Skeletal muscle cell (primary cell): Measurements from ENCODE around the gene RPS28.
"Not testable (repeated sequence)": the region's sequence is repeated elsewhere in the genome, so short reads cannot be mapped to it uniquely, and the experiment has no call there.

Experiments used
- DNase-seq: peaks from one replicate; pipeline ENCODE4 v3.0.0-alpha.2; 2010; ENCODE audit warnings: low read depth
- H3K4me3 ChIP-seq: 2 replicates; pipeline ENCODE4 v1.5.1; 2011; ENCODE audit warnings: low read depth, mild to moderate bottlenecking, control low read depth, low read length, moderate library complexity

Gene RPS28

DNA sequence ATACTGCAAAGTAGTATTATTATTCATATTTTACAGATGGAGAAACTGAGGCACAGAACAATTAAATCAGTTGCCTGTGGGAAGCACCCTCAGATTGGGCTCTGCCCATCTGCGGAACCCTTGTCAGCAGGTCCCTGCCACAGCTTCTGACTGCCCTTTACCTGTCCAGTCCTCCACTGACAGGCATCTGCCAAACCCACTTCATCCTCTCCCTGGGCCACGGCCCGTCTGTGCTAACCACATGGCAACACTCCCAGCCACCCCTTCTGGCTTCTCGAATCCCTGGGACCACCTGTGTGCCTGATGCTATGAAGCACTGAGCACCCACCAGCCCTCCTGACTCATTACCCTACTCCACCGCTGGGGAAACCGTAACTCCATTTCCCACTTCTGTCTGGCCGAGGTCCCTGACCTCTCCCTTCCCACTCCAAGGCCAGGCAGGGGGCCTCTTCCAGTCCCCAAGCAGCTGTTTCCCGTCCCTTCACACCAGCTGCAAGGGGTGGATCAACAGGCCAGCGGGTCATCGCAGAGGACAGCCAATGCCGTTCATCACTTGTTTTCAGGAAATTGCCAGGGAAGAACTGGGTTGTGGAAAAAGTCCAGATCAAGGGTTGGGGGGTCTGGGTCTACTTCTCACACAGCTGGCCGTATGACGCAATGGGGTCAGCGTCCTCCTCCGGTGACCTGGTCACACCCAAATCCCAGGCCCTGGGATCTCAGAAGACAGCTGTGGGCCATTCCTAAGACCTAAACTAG, 19.2 kb downstream of the RPS28 start:
- DNase-seq: no peak
- no peak overlapping the region for H3K4me3 ChIP-seq

DNA sequence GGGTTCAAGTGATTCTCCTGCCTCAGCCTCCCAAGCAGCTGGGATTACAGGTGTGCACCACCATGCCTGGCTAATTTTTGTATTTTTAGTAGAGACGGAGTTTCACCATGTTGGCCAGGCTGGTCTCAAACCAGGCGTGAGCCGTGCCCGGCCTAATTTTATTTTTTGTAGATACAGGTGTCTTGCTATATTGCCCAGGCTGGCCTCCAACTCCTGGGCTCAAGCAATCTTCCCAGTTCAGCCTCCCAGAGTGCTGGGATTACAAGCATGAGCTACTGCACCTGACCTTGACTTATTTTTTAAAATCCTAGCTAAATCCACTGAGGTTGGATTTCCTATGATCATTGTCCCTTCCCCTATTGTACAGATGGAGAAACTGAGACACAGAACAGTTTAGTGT, 20.2 kb downstream of the RPS28 start:
- H3K4me3 ChIP-seq, DNase-seq: not testable (repeated sequence)

DNA sequence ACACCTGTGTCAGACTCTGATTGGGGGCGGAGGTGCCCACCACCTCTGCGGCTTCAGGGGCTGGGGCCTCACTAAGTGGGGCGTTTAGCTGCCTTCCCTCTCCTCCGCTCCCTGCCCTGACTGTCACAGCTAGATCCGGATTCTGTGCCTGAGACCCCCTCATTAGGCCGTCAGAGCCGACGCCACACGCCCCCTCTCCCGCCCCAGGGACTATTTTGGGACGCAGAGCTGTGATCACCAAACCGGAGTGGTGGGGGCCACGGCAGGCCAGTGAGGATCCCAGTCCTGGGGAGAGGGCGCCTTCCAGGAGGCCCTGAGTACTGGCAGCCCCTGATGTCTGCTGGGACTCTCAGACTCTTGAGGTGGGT, 21.0 kb downstream of the RPS28 start:
- no peak overlapping the region for H3K4me3 ChIP-seq
- no peak for DNase-seq

DNA sequence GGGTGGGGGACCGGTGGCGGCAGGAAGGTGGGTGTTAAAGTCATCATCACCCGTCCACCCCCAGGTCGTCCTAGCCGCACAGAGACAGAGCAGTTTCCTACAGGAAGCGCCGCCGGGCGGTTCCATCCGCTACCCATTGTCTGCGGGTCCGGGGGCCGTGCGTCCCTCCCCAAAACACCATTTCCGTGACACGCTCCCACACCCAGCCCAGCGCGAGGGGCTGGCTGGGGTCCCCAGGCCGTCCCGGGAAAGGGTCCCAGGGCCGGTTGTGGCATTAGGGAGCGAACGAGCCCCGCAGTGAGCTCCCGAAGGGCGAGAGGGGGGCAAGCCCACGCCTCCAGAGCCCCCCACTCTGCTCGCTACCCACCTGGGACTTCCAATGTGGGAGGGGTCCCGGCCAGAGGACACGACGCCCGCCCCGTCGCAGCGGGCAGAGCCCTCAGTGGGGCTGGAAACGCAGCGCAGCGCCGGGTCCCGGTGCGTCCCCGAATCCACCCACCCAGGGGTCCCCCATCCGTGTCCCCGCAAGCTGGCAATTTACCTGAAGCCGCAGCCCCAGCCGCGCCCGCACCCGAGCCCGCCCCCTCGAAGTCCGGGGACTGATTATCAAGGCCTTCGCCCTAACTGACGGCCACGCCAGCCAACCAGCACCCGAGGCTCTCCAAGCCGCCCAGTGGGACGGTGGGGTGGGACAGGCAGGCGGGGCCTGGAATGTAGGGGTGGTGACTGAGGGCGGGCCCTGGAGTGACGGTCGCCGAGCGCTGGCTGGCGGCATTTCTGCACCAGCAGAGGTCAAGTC, 21.6 kb downstream of the RPS28 start, which contains the start of gene KANK3:
Gene KANK3 (minus strand): TSS at position 579 of the 799 bp plus-strand sequence. CDS start 5,434 bp downstream, outside the sequence.
- DNase-seq: peak; percentile 83
- peak within 1 kb of the TSS; percentile 47 for H3K4me3 ChIP-seq

DNA sequence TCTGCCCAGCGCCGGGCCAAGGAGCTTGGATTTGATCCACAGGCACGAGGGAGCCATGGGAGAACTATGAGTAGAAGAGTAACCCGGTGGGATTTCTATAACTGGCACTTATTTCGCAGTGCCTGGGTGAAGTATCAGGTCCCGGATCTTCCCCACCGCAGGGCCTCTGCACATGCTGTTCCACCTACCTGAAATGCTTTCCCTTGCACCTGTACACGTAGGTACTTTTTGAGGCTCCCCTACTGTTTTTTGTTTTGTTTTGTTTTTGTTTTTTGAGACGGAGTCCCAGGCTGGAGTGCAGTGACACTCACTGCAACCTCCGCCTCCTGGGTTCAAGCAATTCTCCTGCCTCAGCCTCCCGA, 22.2 kb downstream of the RPS28 start:
- DNase-seq: no peak
- H3K4me3 ChIP-seq: peak overlapping the region; percentile 47

DNA sequence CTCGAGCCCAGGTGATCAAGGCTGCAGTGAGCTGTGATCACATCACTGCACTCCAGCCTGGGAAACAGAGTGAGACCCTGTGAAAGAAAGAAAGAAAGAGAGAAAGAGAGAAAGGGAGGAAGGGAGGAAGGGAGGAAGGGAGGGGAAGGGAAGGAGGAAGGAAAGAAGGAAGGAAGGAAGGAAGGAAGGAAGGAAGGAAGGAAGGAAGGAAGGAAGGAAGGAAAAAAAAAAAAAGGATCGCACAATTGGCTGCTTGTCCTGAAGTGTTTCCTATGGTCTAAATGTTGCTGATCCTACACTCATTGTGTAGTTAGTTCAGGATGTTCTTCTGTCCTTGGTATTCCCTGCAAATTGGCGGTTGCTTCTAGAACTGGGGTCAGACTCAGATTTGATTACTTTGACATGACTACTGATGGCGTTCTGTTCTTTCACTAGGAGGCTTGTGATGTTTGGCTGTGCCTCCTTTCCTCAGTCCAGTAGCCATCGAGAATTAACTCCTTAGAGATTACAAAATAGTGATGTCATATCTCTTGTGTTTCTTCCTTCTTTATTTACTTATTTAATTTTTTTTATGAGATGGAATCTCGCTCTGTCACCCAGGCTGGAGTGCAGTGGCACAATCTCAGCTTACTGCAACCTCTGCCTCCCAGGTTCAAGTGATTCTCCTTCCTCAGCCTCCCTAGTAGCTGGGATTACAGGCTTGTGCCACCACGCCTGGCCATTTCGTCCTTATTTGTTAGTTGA, 28.5 kb downstream of the RPS28 start:
- H3K4me3 ChIP-seq: not testable (repeated sequence)

DNA sequence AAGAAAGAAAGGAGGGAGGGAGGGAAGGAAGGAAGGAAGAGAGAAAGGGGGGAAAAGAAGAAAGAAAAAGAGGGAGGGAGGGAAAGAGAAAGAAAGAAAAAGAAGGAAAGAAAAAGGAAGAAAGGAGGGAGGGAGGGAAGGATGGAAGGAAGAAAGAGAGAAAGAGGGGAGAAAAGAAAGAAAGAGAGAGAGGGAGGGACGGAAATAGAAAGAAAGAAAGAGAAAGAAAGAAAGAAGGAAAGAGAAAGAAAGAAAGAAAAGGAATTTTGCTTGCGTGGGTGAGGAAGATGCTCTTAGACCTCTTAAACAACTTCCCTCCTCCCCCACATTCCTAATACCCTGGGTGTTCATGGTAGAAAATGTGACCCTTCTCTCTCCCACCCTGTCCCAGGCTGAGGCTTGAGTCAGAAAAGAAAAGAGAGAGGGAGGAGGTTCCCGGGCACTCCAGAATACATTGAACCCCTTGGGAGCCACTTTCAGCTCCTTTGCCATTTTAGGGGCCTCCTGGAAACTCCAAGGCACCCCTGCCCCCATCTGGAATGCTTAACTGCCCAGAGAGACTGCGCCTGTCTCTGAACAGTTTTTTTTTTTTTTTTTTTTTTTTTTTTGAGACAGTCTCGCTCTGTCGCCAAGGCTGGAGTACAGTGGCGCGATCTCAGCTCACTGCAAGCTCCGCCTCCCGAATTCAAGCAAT, 31.0 kb downstream of the RPS28 start:
- H3K4me3 ChIP-seq: peak overlapping the region; percentile 11
- DNase-seq: no peak

More for the DNA sequence above, 28.5 kb downstream of the RPS28 start:
- DNase-seq: not testable (repeated sequence)

DNA sequence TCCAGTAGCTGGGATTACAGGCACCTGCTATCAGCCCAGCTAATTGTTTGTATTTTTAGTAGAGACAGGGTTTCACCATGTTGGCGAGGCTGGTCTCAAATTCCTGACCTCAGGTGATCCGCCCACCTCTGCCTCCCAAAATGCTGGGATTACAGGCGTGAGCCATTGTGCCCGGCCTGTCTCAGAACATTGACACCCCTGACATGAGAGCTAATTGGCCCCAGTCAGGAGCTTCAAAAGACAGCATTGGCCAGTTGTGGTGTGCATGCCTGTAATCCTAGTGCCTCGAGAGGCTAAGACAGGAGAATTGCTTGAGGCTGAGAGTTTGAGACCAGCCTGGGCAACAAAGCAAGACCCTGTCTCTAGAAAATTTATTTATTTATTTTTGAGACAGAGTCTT, 31.5 kb downstream of the RPS28 start:
- DNase-seq, H3K4me3 ChIP-seq: not testable (repeated sequence)

DNA sequence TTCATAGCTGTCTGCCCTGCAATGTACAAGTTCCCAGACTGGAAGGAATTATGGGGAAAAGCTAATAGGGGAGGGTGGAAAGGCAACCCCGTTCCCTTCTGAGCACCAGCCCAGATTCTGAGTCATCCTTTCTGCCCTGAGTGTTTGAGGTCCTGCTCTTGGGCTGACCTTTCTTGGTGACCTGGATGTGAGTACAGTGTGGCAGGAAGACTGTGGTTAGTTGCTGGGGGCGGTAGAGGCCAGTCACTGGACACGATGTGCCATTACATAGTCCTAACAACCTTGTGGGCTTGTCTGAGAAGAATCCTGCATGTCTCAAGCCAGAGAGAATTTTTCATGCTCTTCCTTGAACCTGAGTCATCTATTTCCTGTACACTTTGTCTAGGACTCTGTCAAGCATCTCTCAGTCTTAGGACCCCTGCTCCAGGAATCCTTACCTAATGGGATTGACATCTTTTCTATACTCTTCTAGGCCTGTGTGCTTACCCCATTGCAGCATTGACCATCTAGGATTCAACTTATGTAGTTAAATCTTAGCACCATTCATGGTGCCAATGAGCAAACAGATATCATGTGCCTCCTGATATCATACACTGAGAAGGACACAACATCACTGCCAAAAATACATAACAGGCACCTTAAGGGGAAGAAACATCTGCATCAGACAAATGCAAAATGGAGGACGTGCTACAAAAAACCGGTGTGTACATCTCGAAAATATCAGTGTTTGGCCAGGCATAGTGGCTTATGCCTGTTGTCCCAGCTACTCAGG, 34.5 kb downstream of the RPS28 start:
- no peak overlapping the region for H3K4me3 ChIP-seq
- DNase-seq: peak; percentile 98

DNA sequence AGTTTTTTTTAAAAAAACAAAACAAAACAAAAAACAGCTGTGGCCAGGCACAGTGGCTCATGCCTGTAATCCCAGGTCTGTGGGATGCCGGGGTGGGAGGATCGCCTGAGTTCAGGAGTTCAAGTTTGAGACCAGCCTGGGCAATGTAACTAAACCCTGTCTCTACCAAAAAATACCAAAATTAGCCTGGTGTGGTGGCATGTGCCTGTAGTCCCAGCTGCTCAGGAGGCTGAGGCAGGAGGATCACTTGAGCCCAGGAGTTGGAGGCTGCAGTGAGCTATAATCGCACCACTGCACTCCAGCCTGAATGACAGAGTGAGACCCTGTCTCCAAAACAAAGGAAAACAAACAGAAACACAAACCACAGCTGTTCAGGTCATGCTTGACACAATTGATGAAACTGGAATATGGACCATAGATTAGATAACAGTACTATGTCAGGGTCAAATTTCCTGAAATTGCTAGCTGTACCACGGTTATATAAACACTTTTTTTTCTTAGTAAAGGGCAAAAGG, 35.8 kb downstream of the RPS28 start:
- no peak overlapping the region for H3K4me3 ChIP-seq
- DNase-seq: no peak

DNA sequence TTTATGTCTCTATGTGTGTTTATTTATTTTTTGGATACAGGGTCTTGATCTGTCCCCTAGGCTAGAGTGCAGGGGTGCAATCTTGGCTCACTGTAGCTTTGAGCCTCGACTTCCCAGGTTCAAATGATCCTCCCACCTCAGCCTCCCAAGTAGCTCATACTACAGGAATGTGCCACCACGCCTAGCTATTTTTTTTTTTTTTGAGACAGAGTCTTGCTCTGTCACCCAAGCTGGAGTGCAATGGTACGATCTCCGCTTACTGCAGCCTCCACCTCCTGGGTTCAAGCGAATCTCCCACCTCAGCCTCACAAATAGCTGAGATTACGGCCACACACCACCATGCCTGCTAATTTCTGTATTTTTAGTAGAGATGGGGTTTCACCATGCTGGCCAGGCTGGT, 37.7 kb downstream of the RPS28 start:
- DNase-seq: no peak
- H3K4me3 ChIP-seq: no peak overlapping the region

DNA sequence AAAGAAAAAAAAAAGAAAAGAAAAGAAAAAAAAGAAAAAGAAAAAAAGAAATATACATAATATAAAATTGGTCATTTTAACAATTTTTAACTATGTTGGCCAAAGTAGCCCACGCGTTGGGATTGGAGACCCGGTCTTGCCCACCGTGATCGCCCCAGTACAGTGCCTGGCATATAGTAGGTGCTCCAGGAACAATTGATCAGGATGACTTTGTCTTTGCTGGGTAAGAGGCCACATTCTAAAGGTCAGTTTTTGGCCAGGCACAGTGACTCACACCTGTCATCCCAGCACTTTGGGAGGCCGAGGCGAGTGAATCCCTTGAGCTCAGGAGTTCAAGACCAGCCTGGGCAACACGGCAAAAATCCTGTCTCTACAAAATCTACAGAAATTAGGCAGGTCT, 38.9 kb downstream of the RPS28 start:
- no peak overlapping the region for H3K4me3 ChIP-seq
- no peak for DNase-seq

DNA sequence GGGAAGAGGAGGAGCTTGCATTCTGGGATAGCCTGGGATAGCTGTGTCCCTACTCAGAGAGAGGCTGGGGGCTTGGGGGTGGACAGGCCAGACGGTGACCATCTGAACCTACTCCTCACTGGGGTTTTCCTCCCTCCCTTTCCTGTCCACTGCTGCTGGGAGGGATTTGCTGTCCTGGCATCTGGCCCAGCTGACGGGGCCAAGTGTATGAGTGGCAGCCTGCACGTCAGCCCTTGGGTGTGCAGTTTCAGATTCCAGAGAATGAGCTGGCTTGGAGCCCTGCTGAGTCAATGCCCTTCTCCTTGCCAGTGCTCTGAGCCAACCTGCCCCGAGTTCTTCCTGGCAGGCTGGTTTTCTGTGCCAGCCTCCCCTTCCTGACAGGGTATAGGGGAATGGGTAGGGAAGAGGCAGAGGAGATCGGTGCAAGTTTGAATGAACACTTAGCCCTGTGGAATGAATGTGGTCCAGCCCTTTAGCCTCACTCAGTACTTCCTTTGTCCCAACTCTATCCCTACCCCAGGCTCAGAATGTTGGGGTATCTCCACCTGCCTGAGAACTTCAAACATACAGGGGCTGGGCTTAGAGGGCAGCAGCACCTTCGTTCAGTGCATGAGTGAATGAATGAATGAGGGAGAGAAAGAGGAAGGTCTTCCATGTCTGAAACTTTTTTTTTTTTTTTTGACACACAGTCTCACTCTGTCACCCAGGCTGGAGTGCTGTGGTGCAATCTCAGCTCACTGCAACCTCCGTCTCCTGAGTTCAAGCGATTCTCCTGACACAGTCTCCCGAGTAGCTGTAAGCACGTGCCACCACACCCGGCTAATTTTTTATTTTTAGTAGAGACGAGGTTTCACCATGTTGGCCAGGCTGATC, 40.9 kb downstream of the RPS28 start:
- DNase-seq: peak; percentile 94
- H3K4me3 ChIP-seq: no peak overlapping the region

DNA sequence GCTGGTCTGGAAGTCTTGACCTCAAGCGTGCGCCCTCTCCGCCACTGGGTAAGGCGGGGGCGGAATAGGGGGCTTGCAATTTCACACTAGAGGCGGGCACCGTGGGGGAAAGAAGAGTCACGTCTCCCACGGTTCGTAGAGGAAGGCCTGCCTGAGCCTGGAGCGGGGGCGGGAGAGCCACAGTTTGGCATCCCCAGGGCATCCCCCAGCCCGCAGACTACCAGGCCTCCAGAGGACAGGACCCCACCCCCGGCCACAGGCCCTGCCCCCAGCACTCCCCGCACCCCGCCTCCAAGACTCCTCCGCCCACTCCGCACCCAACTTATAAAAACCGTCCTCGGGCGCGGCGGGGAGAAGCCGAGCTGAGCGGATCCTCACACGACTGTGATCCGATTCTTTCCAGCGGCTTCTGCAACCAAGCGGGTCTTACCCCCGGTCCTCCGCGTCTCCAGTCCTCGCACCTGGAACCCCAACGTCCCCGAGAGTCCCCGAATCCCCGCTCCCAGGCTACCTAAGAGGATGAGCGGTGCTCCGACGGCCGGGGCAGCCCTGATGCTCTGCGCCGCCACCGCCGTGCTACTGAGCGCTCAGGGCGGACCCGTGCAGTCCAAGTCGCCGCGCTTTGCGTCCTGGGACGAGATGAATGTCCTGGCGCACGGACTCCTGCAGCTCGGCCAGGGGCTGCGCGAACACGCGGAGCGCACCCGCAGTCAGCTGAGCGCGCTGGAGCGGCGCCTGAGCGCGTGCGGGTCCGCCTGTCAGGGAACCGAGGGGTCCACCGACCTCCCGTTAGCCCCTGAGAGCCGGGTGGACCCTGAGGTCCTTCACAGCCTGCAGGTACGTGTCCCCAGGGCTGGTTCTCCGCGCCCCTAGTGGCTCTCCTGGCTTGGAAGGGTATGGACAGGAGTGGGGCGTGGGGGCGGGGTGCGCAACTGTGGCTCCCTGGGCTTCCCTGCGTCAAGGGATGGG, 42.8 kb downstream of the RPS28 start, which contains the start of gene ANGPTL4:
Gene ANGPTL4 (plus strand): TSS at position 353 of the 969 bp plus-strand sequence. CDS start 167 bp downstream, at position 520.
- peak; percentile 58 for DNase-seq
- H3K4me3 ChIP-seq: peak within 1 kb of the TSS; percentile 65

DNA sequence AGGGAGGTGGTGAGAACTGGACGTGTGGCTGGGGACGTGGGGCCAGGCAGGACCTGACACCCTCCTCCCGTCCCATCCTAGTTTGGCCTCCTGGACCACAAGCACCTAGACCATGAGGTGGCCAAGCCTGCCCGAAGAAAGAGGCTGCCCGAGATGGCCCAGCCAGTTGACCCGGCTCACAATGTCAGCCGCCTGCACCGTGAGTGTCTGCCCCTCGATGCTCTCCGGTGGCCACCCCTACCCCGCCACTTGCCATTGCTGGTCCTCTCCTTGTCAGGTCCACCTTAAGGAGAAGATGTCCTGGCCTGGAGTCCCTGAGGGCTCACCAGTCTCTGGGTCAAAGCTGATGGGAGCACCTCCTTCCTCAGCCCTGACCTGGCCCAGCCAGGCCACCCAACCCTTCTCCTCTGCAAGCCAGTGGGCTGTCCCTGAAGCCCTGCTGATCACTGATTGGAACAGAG, 44.9 kb downstream of the RPS28 start:
- DNase-seq: no peak
- H3K4me3 ChIP-seq: peak overlapping the region; percentile 5

DNA sequence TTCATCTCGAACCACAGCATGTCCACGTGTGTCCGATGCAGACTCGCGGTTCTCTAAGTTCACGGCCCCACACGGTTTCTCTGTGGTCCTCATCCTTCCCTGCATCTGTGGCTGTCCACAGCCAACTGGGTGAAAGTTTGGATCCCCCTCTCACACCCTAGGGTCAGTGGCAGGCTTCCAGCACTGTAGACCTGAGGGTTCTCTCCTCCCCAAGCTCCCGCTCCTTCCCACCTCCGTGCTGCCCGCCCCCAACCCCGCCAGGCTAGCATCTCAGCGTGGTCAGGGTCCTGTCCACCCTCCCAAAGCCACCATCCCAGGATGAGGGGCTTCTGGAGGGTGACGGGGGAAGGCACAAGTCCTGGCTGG, 45.6 kb downstream of the RPS28 start:
- H3K4me3 ChIP-seq: peak overlapping the region; percentile 3
- DNase-seq: no peak
